PC-3 (cell line): Measurements from ENCODE around the gene VMA21. TPM values are rescaled to one million over a fixed set of nuclear protein-coding genes. Genes with fewer than 3 reads are reported as not detected.

Experiments
- ATAC-seq: fragments of 200-7000 bp; cut with Tn5 transposase; 2 replicates; pipeline ENCODE4 v1.9.1; 2020; ENCODE audit warnings: mild to moderate bottlenecking, moderate library complexity
- BruUV-seq: library from RNA; stranded (reverse); fragments of 400-500 nt; replicated peaks from 2 replicates; lab custom pipeline; 2021; lab: Mats Ljungman, UMichigan
- CTCF ChIA-PET: fragments of 300-600 bp; sonication (Branson Sonifier 250); formaldehyde crosslinking; loops from one replicate; lab custom pipeline; 2022; ENCODE audit warnings: antibody characterized with exemption; lab: Charles Lee
- POLR2A ChIA-PET: fragments of 300-600 bp; sonication (Branson Sonifier 250); formaldehyde crosslinking; loops from one replicate; lab custom pipeline; 2022; ENCODE audit warnings: antibody characterized with exemption; ENCODE audit not compliant: unreplicated experiment; lab: Charles Lee
- DNase-seq: peaks from one replicate; pipeline ENCODE4 v3.0.0-alpha.2; 2015
- H2AFZ ChIP-seq: fragments of 300-600 bp; sonication (generic); 2 replicates; pipeline ENCODE4 v1.6.0; 2016; ENCODE audit warnings: antibody characterized with exemption, low read length
- H3F3A ChIP-seq: fragments of 300-600 bp; sonication (generic); one replicate; pipeline ENCODE4 v1.6.0; 2017; ENCODE audit warnings: antibody characterized with exemption, low read length, control low read depth, mild to moderate bottlenecking; ENCODE audit not compliant: unreplicated experiment
- H3K27ac ChIP-seq: fragments of 300-600 bp; sonication (generic); 2 replicates; pipeline ENCODE4 v1.5.1; 2016; ENCODE audit warnings: mild to moderate bottlenecking, low read length
- H3K27me3 ChIP-seq: fragments of 300-600 bp; sonication (generic); 2 replicates; pipeline ENCODE4 v1.6.1; 2016; ENCODE audit warnings: low read length, mixed read lengths
- H3K36me3 ChIP-seq: fragments of 300-600 bp; sonication (generic); 2 replicates; pipeline ENCODE4 v1.6.1; 2016; ENCODE audit warnings: low read depth, mixed run types, low read length, mixed read lengths
- H3K4me1 ChIP-seq: fragments of 300-600 bp; sonication (generic); 2 replicates; pipeline ENCODE4 v1.5.1; 2016; ENCODE audit warnings: low read length; ENCODE audit not compliant: insufficient read depth
- H3K4me2 ChIP-seq: fragments of 300-600 bp; sonication (generic); 2 replicates; pipeline ENCODE4 v1.6.0; 2016; ENCODE audit warnings: low read length
- H3K4me3 ChIP-seq: fragments of 300-600 bp; sonication (generic); 2 replicates; pipeline ENCODE4 v1.5.1; 2016; ENCODE audit warnings: mild to moderate bottlenecking, low read length, mixed read lengths
- H3K79me2 ChIP-seq: fragments of 300-600 bp; sonication (generic); 2 replicates; pipeline ENCODE4 v1.6.1; 2017; ENCODE audit warnings: low read length, mixed read lengths
- H3K9ac ChIP-seq: fragments of 300-600 bp; sonication (generic); 2 replicates; pipeline ENCODE4 v1.6.0; 2016; ENCODE audit warnings: mild to moderate bottlenecking, low read length
- H3K9me2 ChIP-seq: fragments of 300-600 bp; sonication (generic); replicated peaks from 2 replicates; pipeline ENCODE4 v1.6.1; 2016; ENCODE audit warnings: mixed run types, low read length, mixed read lengths
- H3K9me3 ChIP-seq: fragments of 300-600 bp; sonication (generic); 2 replicates; pipeline ENCODE4 v1.6.1; 2016; ENCODE audit warnings: low read length, mixed read lengths
- H4K20me1 ChIP-seq: fragments of 300-600 bp; sonication (generic); 2 replicates; pipeline ENCODE4 v1.6.1; 2016; ENCODE audit warnings: low read length, mixed read lengths
- EZH2 ChIP-seq: fragments of 300-600 bp; sonication (generic); IDR thresholded peaks from one replicate; pipeline ENCODE4 v1.6.1; 2017; ENCODE audit warnings: antibody characterized with exemption, mild to moderate bottlenecking, low read length; ENCODE audit not compliant: unreplicated experiment
- EZH2phosphoT487 ChIP-seq: fragments of 300-600 bp; sonication (generic); IDR thresholded peaks from 2 replicates; pipeline ENCODE4 v1.6.1; 2018; ENCODE audit warnings: mild to moderate bottlenecking, antibody characterized with exemption, low read length, borderline replicate concordance
- intact Hi-C: fragments of 100-400 bp; cut with micrococcal nuclease; formaldehyde crosslinking; loops from 2 replicates; pipeline ENCODE4 v1.9.0; 2023
- total RNA-seq: library from RNA; depleted of rRNA; stranded (reverse); fragments of >200 nt; gene quantifications from 2 replicates; pipeline ENCODE4 v1.2.3, GENCODE V29; 2014; rRNA removed
- TF ChIP-seq, protein P1 (sequence below): fragments of 300-600 bp; sonication (generic); conservative IDR thresholded peaks from 2 replicates; pipeline ENCODE4 v1.5.1; 2017; ENCODE audit warnings: antibody characterized with exemption, low read depth, mild to moderate bottlenecking, low read length

Gene VMA21
- total RNA-seq, 1 experiment from 2014 or later = 51.4 TPM

DNA sequence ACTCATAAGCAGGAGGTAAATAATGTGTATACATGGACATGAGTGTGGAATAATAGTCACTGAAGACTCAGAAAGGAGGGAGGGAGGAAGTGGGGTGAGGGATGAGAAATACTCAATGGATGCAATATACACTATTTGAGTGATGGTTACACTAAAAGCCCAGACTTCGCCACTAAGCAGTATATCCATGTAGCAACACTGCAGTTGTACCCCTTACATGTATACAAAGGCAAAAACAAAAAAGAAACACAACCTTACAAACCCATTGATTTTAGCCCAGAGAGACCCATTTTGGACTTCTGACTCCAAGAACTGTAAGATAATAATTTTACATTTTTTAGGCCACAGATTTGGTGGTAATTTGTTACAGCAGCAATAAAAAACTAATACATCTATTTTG is 51.5 kb downstream of the VMA21 start:
- Histone ChIP-seq H3K9me3 (no peaks in the 10 kb centered on the region), H3K4me1 (no peaks in the 10 kb centered on the region)
- CTCF ChIA-PET = no interaction called here

DNA sequence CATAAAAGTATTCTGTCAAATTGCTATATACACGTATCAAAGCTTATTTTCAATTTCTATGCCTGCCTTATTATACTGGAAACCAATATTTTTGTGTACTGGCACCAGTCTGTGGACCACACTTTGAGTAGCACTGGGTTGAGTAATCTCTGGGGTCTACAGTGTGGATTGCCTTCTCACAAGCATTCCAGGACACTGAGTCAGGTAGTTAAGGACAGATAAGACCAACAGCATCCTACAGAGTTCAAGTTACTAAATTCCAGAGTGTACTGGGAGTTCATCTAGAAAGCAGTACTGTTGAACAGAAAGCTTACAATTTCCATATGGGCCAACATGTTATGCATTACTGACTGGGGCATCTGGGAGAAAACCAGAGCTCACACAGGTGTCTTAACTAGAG is 61.8 kb downstream of the VMA21 start:
- no TSS peak for BruUV-seq
- H2AFZ ChIP-seq = no peak overlapping the region
- H3K27me3 ChIP-seq = no peaks in the 10 kb centered on the region
- DNase-seq (no peak), ATAC-seq (no peak)
- no peak overlapping the region for H3K9ac ChIP-seq
- H3K79me2 ChIP-seq = no peaks in the 10 kb centered on the region
- H3F3A ChIP-seq = no peaks in the 10 kb centered on the region
- intact Hi-C loops = no loop called here
- no peaks in the 10 kb centered on the region for H3K9me2 ChIP-seq
- no peaks in the 10 kb centered on the region for H3K9me3 ChIP-seq
- no peak overlapping the region for H3K4me2 ChIP-seq
- TF ChIP-seq EZH2 = no peak
- TF ChIP-seq, protein P1, sequence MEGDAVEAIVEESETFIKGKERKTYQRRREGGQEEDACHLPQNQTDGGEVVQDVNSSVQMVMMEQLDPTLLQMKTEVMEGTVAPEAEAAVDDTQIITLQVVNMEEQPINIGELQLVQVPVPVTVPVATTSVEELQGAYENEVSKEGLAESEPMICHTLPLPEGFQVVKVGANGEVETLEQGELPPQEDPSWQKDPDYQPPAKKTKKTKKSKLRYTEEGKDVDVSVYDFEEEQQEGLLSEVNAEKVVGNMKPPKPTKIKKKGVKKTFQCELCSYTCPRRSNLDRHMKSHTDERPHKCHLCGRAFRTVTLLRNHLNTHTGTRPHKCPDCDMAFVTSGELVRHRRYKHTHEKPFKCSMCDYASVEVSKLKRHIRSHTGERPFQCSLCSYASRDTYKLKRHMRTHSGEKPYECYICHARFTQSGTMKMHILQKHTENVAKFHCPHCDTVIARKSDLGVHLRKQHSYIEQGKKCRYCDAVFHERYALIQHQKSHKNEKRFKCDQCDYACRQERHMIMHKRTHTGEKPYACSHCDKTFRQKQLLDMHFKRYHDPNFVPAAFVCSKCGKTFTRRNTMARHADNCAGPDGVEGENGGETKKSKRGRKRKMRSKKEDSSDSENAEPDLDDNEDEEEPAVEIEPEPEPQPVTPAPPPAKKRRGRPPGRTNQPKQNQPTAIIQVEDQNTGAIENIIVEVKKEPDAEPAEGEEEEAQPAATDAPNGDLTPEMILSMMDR = no peak
- no peak for TF ChIP-seq EZH2phosphoT487
- no peak overlapping the region for H3K27ac ChIP-seq
- no peaks in the 10 kb centered on the region for H3K36me3 ChIP-seq
- H3K4me1 ChIP-seq = no peaks in the 10 kb centered on the region
- ChIA-PET POLR2A (no interaction called here), CTCF (no interaction called here)
- H4K20me1 ChIP-seq = no peaks in the 10 kb centered on the region
- no peak overlapping the region for H3K4me3 ChIP-seq

More for the DNA sequence above, 51.5 kb downstream of the VMA21 start:
- POLR2A ChIA-PET = no interaction called here
- Histone ChIP-seq H2AFZ (no peak overlapping the region), H3K9me2 (no peaks in the 10 kb centered on the region), H3K4me3 (no peak overlapping the region), H3F3A (no peaks in the 10 kb centered on the region), H3K27ac (no peak overlapping the region), H3K36me3 (no peaks in the 10 kb centered on the region), H3K4me2 (no peak overlapping the region), H4K20me1 (no peaks in the 10 kb centered on the region), H3K79me2 (no peaks in the 10 kb centered on the region), H3K9ac (no peak overlapping the region), H3K27me3 (no peaks in the 10 kb centered on the region)
- no peak for DNase-seq
- no TSS peak for BruUV-seq
- no peak for ATAC-seq
- intact Hi-C loops = no loop called here
- no peak for TF ChIP-seq EZH2phosphoT487
- TF ChIP-seq, protein P1 = no peak
- no peak for TF ChIP-seq EZH2

Other genes starting within 250 kb of the VMA21 start
- not detected in 2 replicates for gene GPR50, start 220.6 kb upstream of the VMA21 start, total RNA-seq
- gene PASD1, start 166.5 kb downstream of the VMA21 start, total RNA-seq = not detected in 2 replicates